Subcutaneous adipose tissue (tissue), 4 donors: ENCODE results near the gene SOWAHC. TPM values are rescaled to one million over a fixed set of nuclear protein-coding genes. Genes with fewer than 3 reads are reported as not detected.

Source experiments
- CTCF ChIP-seq: fragments of 450-650 bp; IDR thresholded peaks from one replicate; pipeline ENCODE4 v1.5.1; 2016; ENCODE audit warnings: low read depth, mild to moderate bottlenecking, control low read depth, antibody characterized with exemption, moderate library complexity
- total RNA-seq, 4 donors: library from RNA; depleted of rRNA; stranded (reverse); fragments of >200 nt; gene quantifications; one replicate each; pipeline ENCODE4 v1.1.0, GENCODE V29; 2016

The SOWAHC gene
- 10 to 100 TPM in 2 of 4 donors, 1 to 10 TPM in 2; 9.0 to 14.6 (median 11.3) TPM for total RNA-seq

GRCh38 chr2:109613922-109614714, at the start of gene SOWAHC, which contains the start of gene SEPTIN10:
SOWAHC (plus strand) TSS chr2:109614364; CDS start chr2:109614490, 126 bp downstream.
SEPTIN10 (minus strand) TSS chr2:109613966; CDS start chr2:109613827, 139 bp downstream.
- TF ChIP-seq CTCF = no peak

- no peak for TF ChIP-seq CTCF
Observed at GRCh38 chr2:109575373-109575772, 38.8 kb upstream of the SOWAHC start.

GRCh38 chr2:109582928-109583895, 31.0 kb upstream of the SOWAHC start:
- no peak for TF ChIP-seq CTCF

- no peak for TF ChIP-seq CTCF
Observed at GRCh38 chr2:109586687-109587086, 27.5 kb upstream of the SOWAHC start.

GRCh38 chr2:109591206-109591605, 23.0 kb upstream of the SOWAHC start:
- TF ChIP-seq CTCF = no peak

GRCh38 chr2:109592905-109593304, 21.3 kb upstream of the SOWAHC start:
- TF ChIP-seq CTCF = no peak
